ENCODE data around the gene RNF114.

The RNF114 gene

DNA sequence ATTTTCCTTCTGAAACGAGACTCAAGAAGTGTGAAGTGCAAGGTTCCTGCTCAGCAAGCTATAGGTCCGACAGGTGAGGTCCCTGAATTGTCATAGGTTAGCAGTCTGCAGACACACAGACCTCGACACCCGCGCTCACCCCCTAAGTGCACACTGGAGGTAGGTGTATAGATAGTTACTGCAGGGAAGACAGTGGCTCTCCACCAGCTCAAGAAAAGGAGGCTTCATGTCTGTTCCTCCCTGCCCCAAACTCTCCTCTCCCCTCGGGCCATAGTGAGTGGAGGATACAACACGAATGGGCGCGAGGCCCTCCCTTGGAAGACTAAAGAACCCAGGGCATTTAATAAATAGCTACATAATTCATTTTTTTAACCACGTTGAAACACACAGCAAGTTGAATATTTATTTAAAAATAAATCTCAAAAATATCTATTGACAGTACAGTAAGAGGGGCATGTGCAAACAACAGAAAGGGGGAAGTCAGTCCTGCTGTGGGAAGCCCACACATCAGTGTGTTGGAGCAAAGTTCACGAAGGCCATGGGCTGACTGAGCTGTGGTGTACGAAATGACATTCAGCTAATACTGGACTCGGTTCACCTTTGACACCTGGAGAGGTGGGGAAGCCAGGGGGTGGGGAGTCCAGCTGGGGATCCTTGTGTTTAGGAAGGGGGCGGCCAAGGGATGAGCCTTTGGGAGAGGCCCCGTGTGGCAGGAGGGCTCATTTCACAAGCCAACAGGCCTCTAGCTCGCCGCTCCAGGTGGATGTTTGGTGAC, 31.6 kb upstream of the RNF114 start:
- no peak for DNase-seq (ENCODE audit: low read depth)

- DNase-seq (ENCODE audit: low read depth), result no peak
Measured at GRCh38 chr20:49905415-49906091, 30.6 kb upstream of the RNF114 start.

GRCh38 chr20:49906101-49906604, 30.0 kb upstream of the RNF114 start:
- DNase-seq (ENCODE audit: low read depth), result no peak

GRCh38 chr20:49906615-49907154, 29.5 kb upstream of the RNF114 start:
- DNase-seq (ENCODE audit: low read depth), result no peak

GRCh38 chr20:49907405-49908257, 28.6 kb upstream of the RNF114 start:
- DNase-seq (ENCODE audit: low read depth), result no peak

DNA sequence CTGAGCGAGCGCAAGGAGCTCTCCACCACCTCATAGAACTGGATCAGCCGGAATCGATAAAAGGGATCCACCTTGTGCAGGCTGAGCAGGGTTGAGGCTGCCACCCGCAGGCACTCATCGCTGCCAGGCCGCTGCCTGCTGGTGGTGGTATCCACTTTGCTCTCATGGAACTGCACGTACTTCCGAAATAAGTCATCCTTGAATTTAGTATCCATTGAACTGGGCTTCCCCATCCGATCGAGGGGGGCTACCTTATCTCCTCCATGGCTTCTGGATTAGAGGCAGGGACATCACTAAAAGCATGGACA, 28.0 kb upstream of the RNF114 start:
- no peak for DNase-seq (ENCODE audit: low read depth)

DNA sequence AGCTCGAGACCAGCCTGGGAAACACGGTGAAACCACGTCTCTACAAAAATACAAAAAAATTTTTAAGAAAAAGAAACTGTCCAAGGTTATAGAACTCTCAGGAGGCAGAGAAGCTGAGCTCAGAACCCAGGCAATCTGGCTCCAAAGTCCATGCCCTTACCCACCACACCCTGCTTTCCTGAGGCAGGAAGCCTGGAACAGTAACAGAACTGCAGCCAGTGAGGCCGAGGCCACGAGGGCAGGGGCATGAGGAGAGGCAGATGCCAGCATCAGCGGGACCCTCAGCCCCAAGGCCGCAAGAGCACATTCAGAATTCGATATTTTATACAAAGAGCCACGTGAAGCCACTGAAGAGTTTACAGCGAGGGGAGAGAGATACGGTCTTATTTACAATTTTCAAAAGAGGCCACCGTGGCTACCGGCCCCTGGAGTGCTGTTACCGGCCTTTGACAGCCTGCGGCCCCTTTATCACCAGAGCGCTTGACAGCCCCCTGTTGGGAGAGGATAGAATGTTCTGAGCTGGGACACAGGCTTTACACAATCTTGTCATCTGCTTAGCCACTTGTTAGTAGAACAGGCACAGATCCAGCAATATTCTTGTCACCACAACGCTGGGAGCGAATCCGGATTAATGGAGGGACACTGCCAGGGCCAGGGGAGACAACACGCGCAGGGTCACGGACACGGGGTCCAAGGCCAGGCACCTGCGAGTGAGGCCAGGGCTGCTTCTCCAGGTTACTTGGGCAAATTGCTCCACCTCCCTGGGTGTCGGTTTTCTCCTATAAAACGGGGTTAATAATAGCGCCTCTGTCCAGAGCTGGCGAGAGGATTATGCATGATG, 26.5 kb upstream of the RNF114 start:
- DNase-seq (ENCODE audit: low read depth), result no peak

DNA sequence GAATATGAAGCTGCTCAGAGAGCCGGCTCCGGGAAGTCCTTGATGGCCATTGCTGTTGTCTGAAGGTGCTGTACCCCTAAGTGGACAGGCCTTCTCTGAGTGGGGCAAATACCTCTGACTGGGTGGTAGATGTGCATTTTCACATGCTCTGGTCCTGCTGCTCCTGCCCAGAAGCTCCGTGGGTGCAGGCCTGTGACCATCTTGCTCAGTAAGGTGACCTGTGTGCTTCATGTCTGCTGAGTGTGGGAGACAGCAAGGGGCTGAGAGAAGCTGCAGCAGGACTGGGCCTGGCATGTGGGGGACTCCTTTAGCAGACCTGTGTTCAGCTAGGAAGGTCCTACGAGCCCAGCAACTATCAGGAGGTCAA, 25.9 kb upstream of the RNF114 start:
- no peak for DNase-seq (ENCODE audit: low read depth)

DNA sequence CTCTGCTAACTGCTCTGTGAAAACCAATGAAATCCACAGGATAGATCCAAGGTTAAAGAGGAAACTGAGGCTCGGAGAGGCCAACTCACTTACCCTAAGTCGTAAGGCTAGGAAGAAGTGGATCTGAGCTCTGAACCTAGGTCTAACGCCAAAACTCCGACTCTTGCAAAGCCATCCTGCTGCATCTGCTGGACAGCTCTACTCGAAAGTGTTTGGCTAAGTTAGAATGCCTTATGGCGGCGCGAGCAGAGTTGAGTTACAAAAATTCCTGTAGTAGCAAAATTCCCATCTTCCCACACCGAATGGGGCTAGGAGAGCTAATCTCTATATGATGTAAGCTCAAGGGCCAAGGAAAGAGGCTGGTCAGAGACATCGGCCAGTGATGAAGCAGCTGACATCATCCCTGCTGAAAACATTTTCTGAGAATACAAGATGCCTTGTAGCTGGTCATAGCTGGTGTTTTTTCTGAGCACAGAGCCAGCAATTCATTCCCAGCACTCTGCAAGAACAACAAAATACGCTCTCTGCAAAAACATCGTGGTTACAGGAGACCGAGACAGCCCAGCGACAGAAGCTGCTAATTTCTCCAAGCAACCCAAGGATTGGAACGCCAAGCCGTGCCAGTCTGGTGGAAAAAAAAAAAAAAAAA, 22.7 kb upstream of the RNF114 start:
- DNase-seq (ENCODE audit: low read depth), result no peak

- no peak for DNase-seq (ENCODE audit: low read depth)
Measured at GRCh38 chr20:49914310-49915117, 21.7 kb upstream of the RNF114 start.

- no peak for DNase-seq (ENCODE audit: low read depth)
Measured at GRCh38 chr20:49915118-49915379, 21.1 kb upstream of the RNF114 start.

GRCh38 chr20:49915380-49916145, 20.6 kb upstream of the RNF114 start, which contains the start of gene SPATA2:
TSS of gene SPATA2 (minus strand) at chr20:49915529. CDS start at chr20:49908490, 7,039 bp downstream.
- peak; percentile 90 for DNase-seq (ENCODE audit: low read depth)

GRCh38 chr20:49916146-49917002, 19.8 kb upstream of the RNF114 start:
- no peak for DNase-seq (ENCODE audit: low read depth)

GRCh38 chr20:49918446-49918845, 17.8 kb upstream of the RNF114 start:
- DNase-seq (ENCODE audit: low read depth), result no peak

GRCh38 chr20:49919009-49919408, 17.2 kb upstream of the RNF114 start:
- DNase-seq (ENCODE audit: low read depth), result no peak

GRCh38 chr20:49919461-49919860, 16.7 kb upstream of the RNF114 start:
- DNase-seq (ENCODE audit: low read depth), result no peak

GRCh38 chr20:49924247-49924646, 11.9 kb upstream of the RNF114 start:
- DNase-seq (ENCODE audit: low read depth), result no peak

- no peak for DNase-seq (ENCODE audit: low read depth)
Measured at GRCh38 chr20:49925901-49926454, 10.2 kb upstream of the RNF114 start.
